Pancreas (tissue), 10 donors: ENCODE measurements around the gene UBE2D3. TPM values are rescaled to one million over a fixed set of nuclear protein-coding genes. Genes with fewer than 3 reads are reported as not detected.

ENCODE experiments used
- ATAC-seq, 4 donors: fragments of 200-7000 bp; cut with Tn5 transposase; one replicate each; pipeline versions ENCODE4 v1.8.0 to v1.9.1; 2020; ENCODE audit warnings: mild to moderate bottlenecking in 4 of 4, moderate library complexity in 4 of 4
- DNase-seq, 6 donors: peaks; one replicate each; pipeline ENCODE4 v3.0.0-alpha.2; 2020
- FAIRE-seq: peaks from 2 replicates; lab custom pipeline; 2012; peaks lifted over from hg19 to GRCh38; lab: Jason Lieb, UNC
- H3K27ac ChIP-seq, 4 donors: fragments of 200-600 bp; sonication (generic); 1 replicate in 3 of 4; 2 replicates in 1 of 4; pipeline versions ENCODE4 v1.5.0 to v1.8.0; 2020
- H3K27me3 ChIP-seq, 4 donors: fragments of 200-600 bp; one replicate each; pipeline ENCODE4 v1.8.0; 2021
- H3K36me3 ChIP-seq, 3 donors: fragments of 200-600 bp; sonication (generic) in 1 of 3; one replicate each; pipeline versions ENCODE4 v1.5.0 to v1.8.0; 2020 to 2021
- H3K4me1 ChIP-seq, 3 donors: fragments of 200-600 bp; one replicate each; pipeline ENCODE4 v1.8.0; 2021
- H3K4me3 ChIP-seq, 4 donors: fragments of 200-600 bp; sonication (generic) in 2 of 4; one replicate each; pipeline versions ENCODE4 v1.5.0 to v1.8.0; 2020 to 2021
- H3K9me3 ChIP-seq, 4 donors: fragments of 200-600 bp; one replicate each; pipeline ENCODE4 v1.8.0; 2021
- CTCF ChIP-seq, 4 donors: fragments of 200-600 bp; sonication (generic) in 3 of 4; IDR thresholded peaks; one replicate each; pipeline versions ENCODE4 v1.5.0 to v1.8.0; 2021; ENCODE audit warnings: antibody characterized with exemption in 4 of 4
- WGBS, 2 donors: extraction: QIAGEN DNeasy Blood & Tissue Kit; methylation state at CpG; one replicate each; pipeline ENCODE4 v1.1.7; 2013; 5-methylcytosine and 5-hydroxymethylcytosine counted together
- intact Hi-C, 3 donors: fragments of 100-400 bp; cut with DNase I; formaldehyde crosslinking; loops; one replicate each; pipeline versions ENCODE4 v1.11.1 to v1.14.2; 2022
- polyA plus RNA-seq, 2 donors: library from polyadenylated mRNA; stranded (reverse); fragments of 200-250 nt; gene quantifications; one replicate each; pipeline ENCODE4 v1.2.3, GENCODE V29; 2013
- total RNA-seq, 6 donors: library from RNA; stranded (reverse); fragmentation: NEBNext Ultra II Directional in 4 of 6; extraction: Animal tissue kit (Norgen Biotek cat#: 25700) in 4 of 6; gene quantifications; one replicate each; pipeline versions ENCODE4 v1.2.1 to v1.2.4, GENCODE V29; 2021 to 2023
- donor health status: healthy with polysubstance abuse.
- donor health status: DM: no; HTN: no; CAD: no; lungs with moderate emphysema.
- donor health status: DM: no; HTN: no; CAD: no.
- donor health status: control.
- donor health status: control.
- donor health status: Bipolar disorder and iron deficiency.
- donor health status: DM: yes; HTN: yes; CAD: no.
- donor health status: DM: no; HTN: no; CAD: no.
- donor health status: DM: no; HTN: no; CAD: no.
- donor health status: DM: yes; HTN: yes; CAD: no.

UBE2D3 gene
- total and polyA plus RNA-seq, 8 donors, result 90.6 to 141 (median 130) TPM

GRCh38 chr4:102826105-102826889 lies 1.1 kb downstream of the UBE2D3 start:
- intact Hi-C loops, result no loop called here
- no peak for FAIRE-seq

GRCh38 chr4:102825261-102826091 lies 1.9 kb downstream of the UBE2D3 start:
- Histone ChIP-seq H3K4me1 (peaks cover 13 to 55% (median 37%) of the 10 kb centered on the region in 3 donors), H3K9me3 (no peaks in the 10 kb centered on the region), H3K4me3 (peak overlapping the region; percentile 58 to 98 (median 72)), H3K36me3 (no peaks in the 10 kb centered on the region), H3K27ac (peak overlapping the region; percentile 99 to 100 (median 100)), H3K27me3 (no peaks in the 10 kb centered on the region)
- TF ChIP-seq CTCF (IDR thresholded peaks at IDR 0.05), result no peak
- ATAC-seq, result peak in 1 of 4 donors; percentile 0
- no peak for FAIRE-seq
- peak in 3 of 6 donors; percentile 10 to 45 (median 25) for DNase-seq
- intact Hi-C loops, result no loop called here
- 0 to 1% methylated on average over 23 of the region's 23 CpGs for WGBS, 2 donors

More at GRCh38 chr4:102826105-102826889, 1.1 kb downstream of the UBE2D3 start:
- H3K36me3 ChIP-seq, result no peaks in the 10 kb centered on the region
- H3K9me3 ChIP-seq, result no peaks in the 10 kb centered on the region
- DNase-seq (peak in 2 of 6 donors; percentile 9 to 88), ATAC-seq (no peak)
- H3K4me3 ChIP-seq, result peak overlapping the region; percentile 58 to 98 (median 72)
- H3K4me1 ChIP-seq, result peaks cover 9 to 46% (median 29%) of the 10 kb centered on the region in 3 donors
- H3K27me3 ChIP-seq, result no peaks in the 10 kb centered on the region
- no peak for TF ChIP-seq CTCF (IDR thresholded peaks at IDR 0.05)
- 0 to 1% methylated on average over 38 of the region's 38 CpGs for WGBS, 2 donors
- H3K27ac ChIP-seq, result peak overlapping the region; percentile 99 to 100 (median 100)

GRCh38 chr4:102824398-102824797 lies 3.0 kb downstream of the UBE2D3 start:
- intact Hi-C loops, result no loop called here
- Histone ChIP-seq H3K27ac (peak overlapping the region in 2 of 4 donors; percentile 99 to 100), H3K36me3 (no peaks in the 10 kb centered on the region), H3K27me3 (no peaks in the 10 kb centered on the region), H3K9me3 (no peaks in the 10 kb centered on the region), H3K4me1 (peaks cover 19 to 54% (median 47%) of the 10 kb centered on the region in 3 donors), H3K4me3 (peak overlapping the region in 3 of 4 donors; percentile 58 to 98 (median 72))
- no peak for DNase-seq
- no peak for TF ChIP-seq CTCF (IDR thresholded peaks at IDR 0.05)
- WGBS, 2 donors, result 0 to 1% methylated on average over 2 of the region's 2 CpGs
- FAIRE-seq, result no peak
- ATAC-seq, result no peak

- Histone ChIP-seq H3K4me1 (peaks cover 19 to 51% (median 47%) of the 10 kb centered on the region in 3 donors), H3K27me3 (no peaks in the 10 kb centered on the region), H3K36me3 (no peaks in the 10 kb centered on the region), H3K4me3 (peak overlapping the region in 2 of 4 donors; percentile 58 to 98), H3K9me3 (no peaks in the 10 kb centered on the region), H3K27ac (peak overlapping the region in 2 of 4 donors; percentile 99 to 100)
- no peak for ATAC-seq
- 5 to 9% methylated on average over 4 of the region's 4 CpGs for WGBS, 2 donors
- FAIRE-seq, result no peak
- TF ChIP-seq CTCF (IDR thresholded peaks at IDR 0.05), result no peak
- intact Hi-C loops, result no loop called here
- no peak for DNase-seq
Observed at GRCh38 chr4:102823897-102824296, 3.5 kb downstream of the UBE2D3 start.
